ENCODE results near the gene SH3BP5L.

DNA sequence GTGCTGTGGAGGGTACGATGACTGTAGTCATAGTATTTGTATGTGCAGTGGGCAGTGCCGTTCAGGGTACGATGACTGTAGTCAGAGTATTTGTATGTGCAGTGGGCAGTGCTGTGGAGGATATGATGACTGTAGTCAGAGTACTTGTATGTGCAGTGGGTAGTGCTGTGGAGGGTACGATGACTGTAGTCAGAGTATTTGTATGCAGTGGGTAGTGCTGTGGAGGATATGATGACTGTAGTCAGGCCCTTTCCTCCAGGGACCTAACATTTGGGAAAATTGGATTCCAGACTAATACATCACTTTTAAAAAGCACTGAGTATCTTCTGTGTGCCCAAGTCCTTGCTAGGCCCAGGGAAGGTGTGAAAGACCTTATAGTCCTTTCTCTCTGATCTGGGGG, 15.2 kb upstream of the SH3BP5L start:
- TF ChIP-seq, protein P1, sequence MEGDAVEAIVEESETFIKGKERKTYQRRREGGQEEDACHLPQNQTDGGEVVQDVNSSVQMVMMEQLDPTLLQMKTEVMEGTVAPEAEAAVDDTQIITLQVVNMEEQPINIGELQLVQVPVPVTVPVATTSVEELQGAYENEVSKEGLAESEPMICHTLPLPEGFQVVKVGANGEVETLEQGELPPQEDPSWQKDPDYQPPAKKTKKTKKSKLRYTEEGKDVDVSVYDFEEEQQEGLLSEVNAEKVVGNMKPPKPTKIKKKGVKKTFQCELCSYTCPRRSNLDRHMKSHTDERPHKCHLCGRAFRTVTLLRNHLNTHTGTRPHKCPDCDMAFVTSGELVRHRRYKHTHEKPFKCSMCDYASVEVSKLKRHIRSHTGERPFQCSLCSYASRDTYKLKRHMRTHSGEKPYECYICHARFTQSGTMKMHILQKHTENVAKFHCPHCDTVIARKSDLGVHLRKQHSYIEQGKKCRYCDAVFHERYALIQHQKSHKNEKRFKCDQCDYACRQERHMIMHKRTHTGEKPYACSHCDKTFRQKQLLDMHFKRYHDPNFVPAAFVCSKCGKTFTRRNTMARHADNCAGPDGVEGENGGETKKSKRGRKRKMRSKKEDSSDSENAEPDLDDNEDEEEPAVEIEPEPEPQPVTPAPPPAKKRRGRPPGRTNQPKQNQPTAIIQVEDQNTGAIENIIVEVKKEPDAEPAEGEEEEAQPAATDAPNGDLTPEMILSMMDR (IDR thresholded peaks at IDR 0.05), result no peak
- no peak for TF ChIP-seq POLR2A (IDR thresholded peaks at IDR 0.05)
